DND-41 (cell line): ENCODE results near the gene DGAT2L6.

Source experiments
- ATAC-seq: fragments of 200-7000 bp; cut with Tn5 transposase; 3 replicates; pipeline ENCODE4 v1.9.1; 2021; ENCODE audit warnings: low read depth; ENCODE audit not compliant: insufficient read depth
- DNase-seq: peaks from one replicate; pipeline ENCODE4 v3.0.0-alpha.2; 2020
- H2AFZ ChIP-seq: 2 replicates; pipeline ENCODE4 v1.6.0; 2012; ENCODE audit warnings: low read depth, low read length
- H3K27ac ChIP-seq: 2 replicates; pipeline ENCODE4 v1.5.1; 2012; ENCODE audit warnings: low read length, inconsistent platforms
- H3K27me3 ChIP-seq: fragments of 200-600 bp; sonication (generic); 2 replicates; pipeline ENCODE4 v1.6.0; 2012; ENCODE audit warnings: low read length, mild to moderate bottlenecking, inconsistent platforms; ENCODE audit not compliant: insufficient read depth, poor library complexity
- H3K36me3 ChIP-seq: 2 replicates; pipeline ENCODE4 v1.5.1; 2012; ENCODE audit warnings: low read length, inconsistent platforms; ENCODE audit not compliant: insufficient read depth
- H3K4me1 ChIP-seq: 2 replicates; pipeline ENCODE4 v1.5.1; 2012; ENCODE audit warnings: mild to moderate bottlenecking, low read length; ENCODE audit not compliant: insufficient read depth
- H3K4me2 ChIP-seq: 2 replicates; pipeline ENCODE4 v1.6.0; 2012; ENCODE audit warnings: mild to moderate bottlenecking, moderate library complexity, low read length, inconsistent platforms; ENCODE audit not compliant: insufficient read depth
- H3K4me3 ChIP-seq, 2 experiments: fragments of 200-600 bp in 1 of 2; shearing (Covaris generic) in 1 of 2; 2 replicates each; pipeline ENCODE4 v1.5.1; 2012 to 2016; ENCODE audit warnings: inconsistent platforms in 2 of 2, low read length in 2 of 2, mild to moderate bottlenecking in 2 of 2, low read depth in 1 of 2, moderate library complexity in 1 of 2
- H3K79me2 ChIP-seq: 2 replicates; pipeline ENCODE4 v1.6.0; 2012; ENCODE audit warnings: low read length, inconsistent platforms; ENCODE audit not compliant: insufficient read depth
- H3K9ac ChIP-seq: 2 replicates; pipeline ENCODE4 v1.6.0; 2012; ENCODE audit warnings: low read depth, mild to moderate bottlenecking, inconsistent platforms, low read length, moderate library complexity
- H3K9me3 ChIP-seq: 2 replicates; pipeline ENCODE4 v1.5.1; 2012; ENCODE audit warnings: low read length, moderate library complexity, mild to moderate bottlenecking, inconsistent platforms; ENCODE audit not compliant: insufficient read depth, severe bottlenecking
- H4K20me1 ChIP-seq: 2 replicates; pipeline ENCODE4 v1.6.0; 2012; ENCODE audit warnings: low read length; ENCODE audit not compliant: insufficient read depth
- EZH2 ChIP-seq: IDR thresholded peaks from 3 replicates; pipeline ENCODE4 v1.6.1; 2012; ENCODE audit warnings: borderline replicate concordance, low read depth, mild to moderate bottlenecking, moderate library complexity, low read length, inconsistent platforms; ENCODE audit not compliant: severe bottlenecking
- TF ChIP-seq, protein P1 (sequence below): IDR thresholded peaks from 2 replicates; pipeline ENCODE4 v1.5.1; 2012; ENCODE audit warnings: borderline replicate concordance, low read length, moderate library complexity, mild to moderate bottlenecking; ENCODE audit not compliant: poor library complexity, severe bottlenecking; ENCODE audit errors: extremely low read depth

The DGAT2L6 gene

DNA sequence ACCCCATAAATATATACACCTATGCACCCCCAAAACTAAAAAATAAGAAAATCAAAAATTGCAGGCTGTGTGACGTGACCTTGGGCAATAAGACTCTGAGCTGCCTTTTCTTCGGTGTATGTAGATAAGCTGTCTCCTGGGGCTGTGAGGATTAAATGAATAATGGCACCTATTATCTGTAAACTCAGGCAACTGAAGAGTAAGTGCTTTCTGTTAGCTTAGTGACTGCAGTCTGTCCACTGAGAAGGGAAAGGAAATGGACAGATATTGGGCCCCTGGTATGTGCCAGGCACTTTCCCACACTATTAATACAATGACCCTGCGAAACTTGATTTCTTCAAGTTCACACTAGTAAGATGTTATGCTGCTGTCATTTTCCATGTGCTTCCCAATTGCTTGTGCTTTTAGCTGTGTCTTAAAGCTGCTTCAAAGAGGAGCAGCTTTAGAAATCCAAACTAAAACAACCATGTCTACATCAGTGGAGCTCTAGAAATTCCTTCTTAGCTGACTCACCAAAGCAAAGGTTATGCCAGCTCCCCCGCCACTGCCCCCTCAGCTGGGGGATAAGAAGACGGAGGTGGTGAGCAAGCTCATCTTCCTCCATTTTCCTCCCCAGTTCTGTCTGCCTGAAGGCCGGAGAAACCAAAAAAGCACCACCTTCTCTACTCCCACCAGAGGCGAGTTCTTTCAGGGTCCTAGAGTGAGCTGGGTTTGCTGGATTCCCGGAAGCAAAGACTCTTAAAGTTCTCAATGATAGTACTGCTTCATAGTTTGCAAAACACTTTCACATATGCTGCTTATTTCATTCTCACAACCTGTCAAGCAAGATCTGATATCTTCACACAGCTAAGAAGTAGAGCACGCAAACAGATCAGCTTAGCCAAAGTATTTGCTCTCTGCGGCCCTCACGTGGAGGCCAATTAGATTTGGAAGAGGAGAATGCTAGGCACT lies 8.8 kb upstream of the DGAT2L6 start:
- Histone ChIP-seq H3K4me3 (no peak overlapping the region), H3K4me1 (no peaks in the 10 kb centered on the region), H3K9me3 (no peaks in the 10 kb centered on the region), H3K4me2 (no peak overlapping the region), H3K79me2 (no peaks in the 10 kb centered on the region), H4K20me1 (no peaks in the 10 kb centered on the region), H2AFZ (no peak overlapping the region), H3K9ac (no peak overlapping the region), H3K27ac (no peak overlapping the region), H3K36me3 (peaks cover 15% of the 10 kb centered on the region), H3K27me3 (no peaks in the 10 kb centered on the region)
- DNase-seq (no peak), ATAC-seq (no peak)
- no peak for TF ChIP-seq EZH2
- TF ChIP-seq, protein P1, sequence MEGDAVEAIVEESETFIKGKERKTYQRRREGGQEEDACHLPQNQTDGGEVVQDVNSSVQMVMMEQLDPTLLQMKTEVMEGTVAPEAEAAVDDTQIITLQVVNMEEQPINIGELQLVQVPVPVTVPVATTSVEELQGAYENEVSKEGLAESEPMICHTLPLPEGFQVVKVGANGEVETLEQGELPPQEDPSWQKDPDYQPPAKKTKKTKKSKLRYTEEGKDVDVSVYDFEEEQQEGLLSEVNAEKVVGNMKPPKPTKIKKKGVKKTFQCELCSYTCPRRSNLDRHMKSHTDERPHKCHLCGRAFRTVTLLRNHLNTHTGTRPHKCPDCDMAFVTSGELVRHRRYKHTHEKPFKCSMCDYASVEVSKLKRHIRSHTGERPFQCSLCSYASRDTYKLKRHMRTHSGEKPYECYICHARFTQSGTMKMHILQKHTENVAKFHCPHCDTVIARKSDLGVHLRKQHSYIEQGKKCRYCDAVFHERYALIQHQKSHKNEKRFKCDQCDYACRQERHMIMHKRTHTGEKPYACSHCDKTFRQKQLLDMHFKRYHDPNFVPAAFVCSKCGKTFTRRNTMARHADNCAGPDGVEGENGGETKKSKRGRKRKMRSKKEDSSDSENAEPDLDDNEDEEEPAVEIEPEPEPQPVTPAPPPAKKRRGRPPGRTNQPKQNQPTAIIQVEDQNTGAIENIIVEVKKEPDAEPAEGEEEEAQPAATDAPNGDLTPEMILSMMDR: no peak

DNA sequence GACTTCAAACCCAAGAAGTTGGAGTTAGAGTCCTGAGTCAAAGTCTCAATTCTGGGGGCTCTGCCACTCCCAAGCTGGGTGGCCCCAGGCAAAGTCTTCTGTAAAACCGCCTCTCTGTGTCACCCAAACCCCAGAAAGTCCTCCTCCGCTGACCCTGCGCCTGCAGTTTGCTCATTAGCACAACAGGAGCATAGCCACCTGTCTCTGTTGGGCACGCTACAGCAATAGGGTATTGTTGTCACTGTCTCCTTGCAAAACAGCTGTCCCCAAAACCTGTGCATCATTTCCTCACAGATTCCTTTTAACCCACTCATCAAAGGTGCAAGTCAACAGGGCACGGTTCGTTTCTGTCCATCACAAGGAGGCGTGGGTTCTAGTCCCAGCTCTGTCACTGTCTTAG lies 8.0 kb upstream of the DGAT2L6 start:
- H2AFZ ChIP-seq: no peak overlapping the region
- no peaks in the 10 kb centered on the region for H3K4me1 ChIP-seq
- ATAC-seq: no peak
- H3K9me3 ChIP-seq: no peaks in the 10 kb centered on the region
- H3K27me3 ChIP-seq: no peaks in the 10 kb centered on the region
- H3K27ac ChIP-seq: no peak overlapping the region
- H4K20me1 ChIP-seq: no peaks in the 10 kb centered on the region
- no peak for DNase-seq
- TF ChIP-seq, protein P1: no peak
- TF ChIP-seq EZH2: no peak
- no peak overlapping the region for H3K4me3 ChIP-seq
- no peak overlapping the region for H3K4me2 ChIP-seq
- no peak overlapping the region for H3K9ac ChIP-seq
- peaks cover 15% of the 10 kb centered on the region for H3K36me3 ChIP-seq
- no peaks in the 10 kb centered on the region for H3K79me2 ChIP-seq

DNA sequence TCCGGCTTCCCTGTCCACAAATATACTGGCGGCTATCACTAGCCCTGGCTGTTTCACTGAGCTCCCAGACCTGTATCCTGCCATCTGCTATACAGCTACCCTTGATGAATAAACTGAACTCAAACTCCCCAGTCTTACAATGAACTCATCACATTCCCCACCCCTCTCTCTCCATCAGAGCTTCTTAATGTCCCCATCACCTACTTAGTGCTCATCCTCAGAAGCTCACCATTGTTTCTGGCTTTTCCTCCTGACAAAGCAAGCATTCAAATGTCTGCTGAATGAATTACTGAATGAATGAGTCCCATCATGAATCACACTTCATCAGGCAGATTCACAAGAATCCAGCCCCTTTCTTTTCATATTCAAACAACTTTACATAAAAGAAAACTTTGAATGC lies 5.7 kb upstream of the DGAT2L6 start:
- H3K36me3 ChIP-seq: peaks cover 4% of the 10 kb centered on the region; the same call in 1 of the 2 replicates
- no peak for DNase-seq
- no peaks in the 10 kb centered on the region for H3K4me1 ChIP-seq
- no peak overlapping the region for H3K27ac ChIP-seq
- H3K4me3 ChIP-seq: no peak overlapping the region
- H3K9me3 ChIP-seq: no peaks in the 10 kb centered on the region
- no peaks in the 10 kb centered on the region for H3K27me3 ChIP-seq
- no peak overlapping the region for H2AFZ ChIP-seq
- no peak overlapping the region for H3K9ac ChIP-seq
- no peak for ATAC-seq
- no peaks in the 10 kb centered on the region for H4K20me1 ChIP-seq
- H3K4me2 ChIP-seq: no peak overlapping the region
- TF ChIP-seq, protein P1: no peak
- no peak for TF ChIP-seq EZH2
- H3K79me2 ChIP-seq: no peaks in the 10 kb centered on the region
